HepG2 (cell line): ENCODE data around the gene NDST1. TPM values are rescaled to one million over a fixed set of nuclear protein-coding genes. Genes with fewer than 3 reads are reported as not detected.

Source experiments
- ASH2L ChIP-seq: fragments of 300-600, 200-600 bp; sonication (generic); IDR thresholded peaks from 2 replicates; pipeline ENCODE4 v1.7.0; 2017; ENCODE audit warnings: low read depth, mild to moderate bottlenecking, moderate library complexity, mixed read lengths, low read length; ENCODE audit not compliant: insufficient read length
- BHLHE40 ChIP-seq: IDR thresholded peaks from 2 replicates; pipeline ENCODE4 v1.6.1; 2011; ENCODE audit warnings: low read length, improper control_type of control experiment
- DPF2 ChIP-seq: sonication (generic); formaldehyde crosslinking; IDR thresholded peaks from 2 replicates; pipeline ENCODE4 v1.4.0; 2020; ENCODE audit warnings: mild to moderate bottlenecking, low read depth, missing genetic modification reagents, borderline replicate concordance
- HES4 ChIP-seq: sonication (generic); formaldehyde crosslinking; IDR thresholded peaks from 2 replicates; pipeline ENCODE4 v1.9.0; 2021; ENCODE audit warnings: mild to moderate bottlenecking, missing genetic modification reagents, borderline replicate concordance
- KDM6A ChIP-seq: IDR thresholded peaks from 2 replicates; pipeline ENCODE4 v1.6.1; 2016; ENCODE audit warnings: low read depth
- MATR3 ChIP-seq: sonication (generic); formaldehyde crosslinking; IDR thresholded peaks from 2 replicates; pipeline ENCODE4 v1.4.0; 2020; ENCODE audit warnings: missing genetic modification reagents
- MXI1 ChIP-seq: IDR thresholded peaks from 3 replicates; pipeline ENCODE4 v1.6.1; 2012; ENCODE audit warnings: low read depth, low read length, inconsistent platforms, borderline replicate concordance
- PAF1 ChIP-seq: IDR thresholded peaks from 2 replicates; pipeline ENCODE4 v1.6.1; 2016; ENCODE audit warnings: missing genetic modification reagents, missing compliant biosample characterization
- XBP1 ChIP-seq: sonication (generic); formaldehyde crosslinking; IDR thresholded peaks from 2 replicates; pipeline ENCODE4 v1.5.0; 2020; ENCODE audit warnings: missing genetic modification reagents
- ZBTB1 ChIP-seq: sonication (generic); formaldehyde crosslinking; IDR thresholded peaks from 2 replicates; pipeline ENCODE4 v1.4.0; 2020; ENCODE audit warnings: missing genetic modification reagents, borderline replicate concordance
- ZBTB26 ChIP-seq: IDR thresholded peaks from 2 replicates; pipeline ENCODE4 v1.6.1; 2016; ENCODE audit warnings: missing compliant biosample characterization, missing genetic modification reagents, borderline replicate concordance
- ZBTB44 ChIP-seq: sonication (generic); formaldehyde crosslinking; IDR thresholded peaks from 2 replicates; pipeline ENCODE4 v1.4.0; 2020; ENCODE audit warnings: missing genetic modification reagents
- ZMYM2 ChIP-seq: sonication (generic); formaldehyde crosslinking; IDR thresholded peaks from 2 replicates; pipeline ENCODE4 v1.8.0; 2022; ENCODE audit warnings: mild to moderate bottlenecking, missing genetic modification reagents
- ZNF232 ChIP-seq: sonication (generic); formaldehyde crosslinking; IDR thresholded peaks from 2 replicates; pipeline ENCODE4 v1.4.0; 2020; ENCODE audit warnings: missing genetic modification reagents, borderline replicate concordance
- ZNF276 ChIP-seq: sonication (generic); formaldehyde crosslinking; IDR thresholded peaks from 2 replicates; pipeline ENCODE4 v1.4.0; 2020; ENCODE audit warnings: mild to moderate bottlenecking, low read depth, missing genetic modification reagents
- ZNF503 ChIP-seq: sonication (generic); formaldehyde crosslinking; IDR thresholded peaks from 2 replicates; pipeline ENCODE4 v1.4.0; 2020; ENCODE audit warnings: missing genetic modification reagents
- ZNF512B ChIP-seq: sonication (generic); formaldehyde crosslinking; IDR thresholded peaks from 2 replicates; pipeline ENCODE4 v1.5.1; 2020; ENCODE audit warnings: missing genetic modification reagents, mild to moderate bottlenecking, borderline replicate concordance
- ZNF670 ChIP-seq: sonication (generic); formaldehyde crosslinking; IDR thresholded peaks from 2 replicates; pipeline ENCODE4 v1.8.0; 2022; ENCODE audit warnings: mild to moderate bottlenecking, missing genetic modification reagents, borderline replicate concordance
- polyA plus RNA-seq, 8 experiments: library from polyadenylated mRNA; depleted of rRNA in 3 of 8; stranded (reverse) in 7 of 8; unstranded in 1 of 8; fragments of >200 nt; fragmentation: Illumina TruSeq in 4 of 8; extraction: Trizol in 4 of 8; gene quantifications; 2 replicates each; pipeline versions ENCODE4 v1.2.1 to v1.2.3, GENCODE V29; 2011 to 2016; ENCODE audit warnings: low read depth in 4 of 8, missing spikeins in 1 of 8, mixed read lengths in 1 of 8; ENCODE audit not compliant: insufficient read depth in 1 of 8
- total RNA-seq, 5 experiments: library from RNA; depleted of rRNA; stranded (reverse); fragments of >200 nt; fragmentation: Illumina TruSeq; extraction: Trizol; gene quantifications; 2 replicates each; pipeline ENCODE4 v1.2.3, GENCODE V29; 2016; ENCODE audit warnings: low read depth in 1 of 5

NDST1 gene
- total and polyA plus RNA-seq, 2 of the 13 experiments (the other 11 are each of a cell fraction or from before 2014, with no cell fraction given): 23.8 to 26.2 TPM

- no peak for TF ChIP-seq ZNF276 (CRISPR knock-in tag)
- TF ChIP-seq HES4 (CRISPR knock-in tag): no peak
- TF ChIP-seq BHLHE40: 0 out of 2 replicates have a peak, but pooled peaks have one; percentile 8
- no peak for TF ChIP-seq MATR3 (CRISPR knock-in tag)
- TF ChIP-seq ZNF503 (CRISPR knock-in tag): no peak
- no peak for TF ChIP-seq KDM6A (CRISPR knock-in tag)
- TF ChIP-seq ZBTB1 (CRISPR knock-in tag): no peak
- TF ChIP-seq ASH2L: no peak
- TF ChIP-seq ZNF670 (CRISPR knock-in tag): no peak
- TF ChIP-seq ZBTB26 (CRISPR knock-in tag): no peak
- no peak for TF ChIP-seq ZBTB44
- no peak for TF ChIP-seq ZMYM2 (CRISPR knock-in tag)
- no peak for TF ChIP-seq PAF1 (CRISPR knock-in tag)
- no peak for TF ChIP-seq XBP1 (CRISPR knock-in tag)
- TF ChIP-seq DPF2 (CRISPR knock-in tag): no peak
- TF ChIP-seq ZNF512B (CRISPR knock-in tag): 0 out of 2 replicates have a peak, but pooled peaks have one; percentile 54
- TF ChIP-seq MXI1: no peak
- TF ChIP-seq ZNF232 (CRISPR knock-in tag): no peak
These were observed 49.0 kb upstream of the NDST1 start (continued) for GRCh38 chr5:150458802-150459557.
